Nephron (organoid): ENCODE results near the gene SUGP2.

Experiments
- H3K27ac Mint-ChIP-seq, 3 experiments: 2 replicates each; pipeline ENCODE4 v1.8.0; 2020; ENCODE audit warnings: mixed read lengths in 3 of 3, mild to moderate bottlenecking in 2 of 3, moderate library complexity in 1 of 3
- H3K27me3 Mint-ChIP-seq: 2 replicates; pipeline ENCODE4 v1.8.0; 2021; ENCODE audit warnings: low read depth, mild to moderate bottlenecking, moderate library complexity, mixed read lengths
- H3K36me3 Mint-ChIP-seq: 2 replicates; pipeline ENCODE4 v1.8.0; 2020; ENCODE audit warnings: low read depth, mixed read lengths
- H3K4me1 Mint-ChIP-seq: 2 replicates; pipeline ENCODE4 v1.8.0; 2020; ENCODE audit warnings: mixed read lengths
- H3K4me3 Mint-ChIP-seq, 3 experiments: 2 replicates each; pipeline ENCODE4 v1.8.0; 2020; ENCODE audit warnings: mild to moderate bottlenecking in 3 of 3, mixed read lengths in 3 of 3, moderate library complexity in 2 of 3
- H3K9me3 Mint-ChIP-seq: 2 replicates; pipeline ENCODE4 v1.8.0; 2020; ENCODE audit warnings: mixed read lengths
- CTCF ChIP-seq, 3 experiments: fragments of 200-600 bp; sonication (generic); IDR thresholded peaks; one replicate each; pipeline ENCODE4 v1.5.0; 2021; ENCODE audit warnings: antibody characterized with exemption in 3 of 3; ENCODE audit not compliant: unreplicated experiment in 3 of 3

Gene SUGP2

DNA sequence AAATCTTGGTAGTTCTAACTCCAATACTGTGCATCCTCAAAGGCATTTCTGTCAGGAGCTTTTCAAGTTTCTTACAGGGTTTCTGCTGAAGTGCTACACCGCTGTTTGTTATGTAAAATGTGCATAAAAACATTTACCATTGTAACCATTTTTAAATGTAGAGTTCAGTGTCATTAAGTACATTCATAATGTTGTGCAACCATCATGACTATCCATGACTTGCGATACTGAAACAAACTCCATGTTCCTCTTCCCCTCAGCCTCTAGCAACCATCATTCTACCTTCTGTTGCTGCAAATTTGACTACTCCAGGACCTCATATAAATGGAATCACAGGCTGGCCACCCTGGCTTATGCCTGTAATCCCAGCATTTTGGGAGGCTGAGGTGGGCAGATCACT lies 16.1 kb upstream of the SUGP2 start:
- H3K9me3 Mint-ChIP-seq, result no peaks in the 10 kb centered on the region
- TF ChIP-seq CTCF (IDR thresholded peaks at IDR 0.05; ENCODE audit: unreplicated experiment in 3 of 3), result no peak
- H3K27me3 Mint-ChIP-seq, result no peaks in the 10 kb centered on the region
- no peak overlapping the region for H3K27ac Mint-ChIP-seq
- no peak overlapping the region for H3K4me3 Mint-ChIP-seq
- H3K4me1 Mint-ChIP-seq, result no peaks in the 10 kb centered on the region
- peaks cover 36% of the 10 kb centered on the region for H3K36me3 Mint-ChIP-seq

DNA sequence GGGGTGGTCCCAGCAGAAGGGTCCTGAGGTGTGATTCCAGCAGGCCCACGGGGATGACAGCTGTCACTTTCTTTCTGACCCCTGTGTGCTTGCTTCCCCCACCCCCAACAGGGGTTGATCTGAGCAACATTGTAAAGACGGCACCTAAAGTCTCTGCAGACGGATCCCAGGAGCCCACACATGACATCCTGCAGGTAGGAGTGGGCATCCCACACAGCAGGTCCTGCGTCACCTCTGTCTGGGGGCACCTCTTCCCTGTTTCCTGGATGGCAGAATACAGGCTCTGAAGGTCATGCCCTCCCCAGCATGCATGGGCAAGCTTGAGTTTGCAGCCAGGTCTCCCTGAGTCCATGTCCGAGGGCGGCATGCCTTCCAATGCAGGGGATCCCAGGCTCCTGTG lies 10.6 kb upstream of the SUGP2 start:
- Mint-ChIP-seq H3K4me1 (no peaks in the 10 kb centered on the region), H3K27ac (no peak overlapping the region), H3K27me3 (peaks cover 3% of the 10 kb centered on the region), H3K36me3 (peaks cover 33% of the 10 kb centered on the region), H3K9me3 (no peaks in the 10 kb centered on the region), H3K4me3 (no peak overlapping the region)
- no peak for TF ChIP-seq CTCF (IDR thresholded peaks at IDR 0.05; ENCODE audit: unreplicated experiment in 3 of 3)

DNA sequence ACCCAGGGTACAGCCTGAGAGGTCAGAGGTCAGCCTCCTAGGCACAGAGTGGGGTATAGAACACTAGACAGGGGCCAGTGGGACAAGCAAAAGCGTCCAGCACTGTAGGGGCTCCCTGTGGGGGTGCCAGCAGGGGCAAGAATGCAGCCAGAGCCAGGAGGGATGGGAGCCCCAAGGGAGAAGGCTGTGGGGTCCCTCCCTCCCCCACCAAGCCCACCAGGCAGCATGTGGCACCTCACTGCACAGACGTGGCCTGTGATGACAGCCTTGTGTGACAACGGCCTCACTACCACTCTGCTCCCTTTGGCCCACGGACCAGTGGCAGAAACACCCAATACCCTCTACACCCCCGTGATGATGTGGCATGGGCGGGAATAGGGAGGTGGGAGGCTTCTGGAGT lies 10.2 kb upstream of the SUGP2 start:
- H3K36me3 Mint-ChIP-seq, result peaks cover 34% of the 10 kb centered on the region
- H3K4me1 Mint-ChIP-seq, result no peaks in the 10 kb centered on the region
- H3K27me3 Mint-ChIP-seq, result peaks cover 3% of the 10 kb centered on the region
- no peaks in the 10 kb centered on the region for H3K9me3 Mint-ChIP-seq
- TF ChIP-seq CTCF (IDR thresholded peaks at IDR 0.05; ENCODE audit: unreplicated experiment in 3 of 3), result no peak
- H3K27ac Mint-ChIP-seq, result no peak overlapping the region
- H3K4me3 Mint-ChIP-seq, result no peak overlapping the region

- Mint-ChIP-seq H3K27ac (no peak overlapping the region), H3K27me3 (peaks cover 3% of the 10 kb centered on the region), H3K4me3 (no peak overlapping the region), H3K36me3 (peaks cover 39% of the 10 kb centered on the region), H3K4me1 (no peaks in the 10 kb centered on the region), H3K9me3 (no peaks in the 10 kb centered on the region)
- TF ChIP-seq CTCF (IDR thresholded peaks at IDR 0.05; ENCODE audit: unreplicated experiment in 3 of 3), result no peak
Observed at GRCh38 chr19:19042732-19043280, 9.5 kb upstream of the SUGP2 start.

DNA sequence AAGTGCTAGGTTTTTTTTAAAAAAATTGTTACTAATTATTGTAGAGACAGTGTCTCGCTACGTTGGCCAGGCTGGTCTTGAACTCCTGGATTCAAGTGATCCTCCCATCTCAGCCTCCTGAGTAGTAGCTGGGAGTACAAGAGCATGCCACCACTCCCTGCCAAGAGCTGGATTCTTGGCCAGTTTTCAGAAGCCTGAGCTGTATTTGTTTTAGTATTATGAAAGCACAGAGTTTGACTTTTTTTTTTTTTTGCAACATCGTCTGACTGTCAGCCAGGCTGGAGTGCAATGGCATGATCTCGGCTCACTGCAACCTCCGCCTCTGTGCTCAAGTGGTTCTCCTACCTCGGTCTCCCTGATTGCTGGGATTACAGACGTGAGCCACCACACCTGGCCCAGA lies 7.1 kb upstream of the SUGP2 start:
- H3K27ac Mint-ChIP-seq, result no peak overlapping the region
- H3K9me3 Mint-ChIP-seq, result no peaks in the 10 kb centered on the region
- no peaks in the 10 kb centered on the region for H3K4me1 Mint-ChIP-seq
- no peak for TF ChIP-seq CTCF (IDR thresholded peaks at IDR 0.05; ENCODE audit: unreplicated experiment in 3 of 3)
- no peak overlapping the region for H3K4me3 Mint-ChIP-seq
- H3K36me3 Mint-ChIP-seq, result peaks cover 45% of the 10 kb centered on the region
- H3K27me3 Mint-ChIP-seq, result peaks cover 3% of the 10 kb centered on the region

- Mint-ChIP-seq H3K36me3 (peaks cover 40% of the 10 kb centered on the region), H3K4me3 (no peak overlapping the region), H3K27ac (no peak overlapping the region), H3K27me3 (peaks cover 3% of the 10 kb centered on the region), H3K4me1 (no peaks in the 10 kb centered on the region), H3K9me3 (no peaks in the 10 kb centered on the region)
- no peak for TF ChIP-seq CTCF (IDR thresholded peaks at IDR 0.05; ENCODE audit: unreplicated experiment in 3 of 3)
Observed at GRCh38 chr19:19039901-19040300, 6.6 kb upstream of the SUGP2 start.
